K562 (cell line): ENCODE results near the gene BFSP1. TPM values are rescaled to one million over a fixed set of nuclear protein-coding genes. Genes with fewer than 3 reads are reported as not detected.

ENCODE experiments used
- ATAC-seq: fragments of 200-7000 bp; cut with Tn5 transposase; 3 replicates; pipeline ENCODE4 v1.9.1; 2020; ENCODE audit warnings: moderate library complexity
- BruUV-seq: library from RNA; stranded (reverse); fragments of 400-500 nt; replicated peaks from 2 replicates; lab custom pipeline; 2021; lab: Mats Ljungman, UMichigan
- CTCF ChIA-PET: fragments of 300-600 bp; formaldehyde crosslinking; extraction: SDS; loops from one replicate; lab custom pipeline; 2021; ENCODE audit warnings: low intra/inter-chr PET ratio; lab: Yijun Ruan, JAX
- POLR2A ChIA-PET: fragments of 300-600, 350-650 bp; sonication (Branson Sonifier 250); formaldehyde crosslinking; extraction: SDS; loops from one replicate; lab custom pipeline; 2021; ENCODE audit warnings: antibody characterized with exemption, inconsistent platforms; lab: Yijun Ruan, JAX
- DNase-seq, 4 experiments: peaks; one replicate each; pipeline versions ENCODE4 v3.0.0 to v3.0.0-alpha.2; 2011 to 2018; ENCODE audit warnings: low spot score in 3 of 4, mixed read lengths in 3 of 4; ENCODE audit errors: extremely low read depth in 1 of 4
- FAIRE-seq: peaks from 2 replicates; lab custom pipeline; 2011; peaks lifted over from hg19 to GRCh38; lab: Jason Lieb, UNC
- H2AFZ ChIP-seq: 2 replicates; pipeline ENCODE4 v1.6.0; 2011; ENCODE audit warnings: low read depth, low read length, control low read depth, inconsistent platforms
- H3K27ac ChIP-seq: fragments of 200-600 bp; 3 replicates; pipeline ENCODE4 v1.8.0; 2011; ENCODE audit warnings: low read depth, mild to moderate bottlenecking, control low read depth, inconsistent platforms, low read length, moderate library complexity, mixed read lengths; ENCODE audit errors: extremely low read depth
- H3K27me3 ChIP-seq, 2 experiments: fragments of 300-600 bp in 1 of 2; 2 replicates in 1 of 2; 3 replicates in 1 of 2; pipeline versions ENCODE4 v1.6.0 to v1.8.0; 2011; ENCODE audit warnings: inconsistent platforms in 2 of 2, low read length in 2 of 2, mild to moderate bottlenecking in 1 of 2, mixed read lengths in 1 of 2, moderate library complexity in 1 of 2; ENCODE audit not compliant: control insufficient read depth in 2 of 2, insufficient read depth in 2 of 2
- H3K36me3 ChIP-seq: fragments of 300-600 bp; 3 replicates; pipeline ENCODE4 v1.8.0; 2011; ENCODE audit warnings: mild to moderate bottlenecking, low read length, inconsistent platforms; ENCODE audit not compliant: control insufficient read depth, insufficient read depth
- H3K4me1 ChIP-seq, 2 experiments: fragments of 200-600 bp in 1 of 2; replicated peaks in 1 of 2; 2 replicates in 1 of 2; 3 replicates in 1 of 2; pipeline versions ENCODE4 v1.5.1 to v1.8.0; 2011; ENCODE audit warnings: inconsistent platforms in 2 of 2, low read length in 2 of 2, mild to moderate bottlenecking in 1 of 2, mixed read lengths in 1 of 2, moderate library complexity in 1 of 2; ENCODE audit not compliant: control insufficient read depth in 2 of 2, insufficient read depth in 2 of 2
- H3K4me2 ChIP-seq: 2 replicates; pipeline ENCODE4 v1.6.1; 2011; ENCODE audit warnings: low read length, control low read depth, inconsistent platforms, mixed read lengths; ENCODE audit not compliant: insufficient read depth
- H3K4me3 ChIP-seq: fragments of 200-600 bp; sonication (generic), shearing (Covaris generic); 2 replicates; pipeline ENCODE4 v1.5.1; 2016; ENCODE audit warnings: control low read depth, inconsistent platforms
- H3K79me2 ChIP-seq: fragments of 200-600 bp; 3 replicates; pipeline ENCODE4 v1.8.0; 2011; ENCODE audit warnings: low read length, inconsistent platforms; ENCODE audit not compliant: control insufficient read depth, insufficient read depth
- H3K9ac ChIP-seq, 2 experiments: 2 replicates each; pipeline versions ENCODE4 v1.6.0 to v1.6.1; 2011; ENCODE audit warnings: low read depth in 2 of 2, low read length in 2 of 2, control low read depth in 1 of 2, inconsistent platforms in 1 of 2, mild to moderate bottlenecking in 1 of 2, mixed read lengths in 1 of 2; ENCODE audit not compliant: insufficient read depth in 1 of 2
- H3K9me1 ChIP-seq: one replicate; pipeline ENCODE4 v1.6.0; 2011; ENCODE audit warnings: inconsistent platforms, mild to moderate bottlenecking, low read length, moderate library complexity; ENCODE audit not compliant: control insufficient read depth, insufficient read depth
- H3K9me3 ChIP-seq: replicated peaks from 2 replicates; pipeline ENCODE4 v1.5.1; 2011; ENCODE audit warnings: low read depth, low read length, inconsistent platforms; ENCODE audit not compliant: control insufficient read depth, insufficient read depth
- H4K20me1 ChIP-seq: replicated peaks from 2 replicates; pipeline ENCODE4 v1.6.1; 2011; ENCODE audit warnings: low read length, inconsistent platforms, mixed read lengths; ENCODE audit not compliant: control insufficient read depth, insufficient read depth
- ARHGAP35 ChIP-seq: fragments of 450-650 bp; IDR thresholded peaks from 2 replicates; pipeline ENCODE4 v1.6.1; 2018; ENCODE audit not compliant: partially characterized antibody
- CEBPG ChIP-seq, 3 experiments: fragments of 200-800 bp in 1 of 3; sonication (Bioruptor generic) in 1 of 3; sonication (generic) in 1 of 3; formaldehyde crosslinking in 1 of 3; IDR thresholded peaks in 2 of 3; conservative IDR thresholded peaks in 1 of 3; 2 replicates each; pipeline versions ENCODE4 v1.6.1 to v1.8.0; 2016 to 2022; ENCODE audit warnings: missing compliant biosample characterization in 2 of 3, missing genetic modification characterization in 2 of 3, mild to moderate bottlenecking in 1 of 3, missing genetic modification reagents in 1 of 3
- COPS2 ChIP-seq: fragments of 450-650 bp; conservative IDR thresholded peaks from 2 replicates; pipeline ENCODE4 v1.6.1; 2016; ENCODE audit warnings: mild to moderate bottlenecking, moderate library complexity
- EGR1 ChIP-seq: fragments of 450-650 bp; conservative IDR thresholded peaks from 2 replicates; pipeline ENCODE4 v1.6.1; 2017; ENCODE audit warnings: mild to moderate bottlenecking
- ESRRA ChIP-seq: fragments of 450-650 bp; IDR thresholded peaks from 2 replicates; pipeline ENCODE4 v1.6.1; 2014; ENCODE audit warnings: low read depth, mild to moderate bottlenecking, moderate library complexity, borderline replicate concordance
- HDAC8 ChIP-seq: fragments of 450-650 bp; IDR thresholded peaks from 2 replicates; pipeline ENCODE4 v1.6.1; 2016; ENCODE audit warnings: mild to moderate bottlenecking, missing genetic modification characterization, moderate library complexity, missing compliant biosample characterization
- HNRNPLL ChIP-seq: fragments of 200-400 bp; formaldehyde crosslinking; IDR thresholded peaks from 2 replicates; pipeline ENCODE4 v1.6.1; 2017; ENCODE audit warnings: low read length, low read depth, mild to moderate bottlenecking; ENCODE audit not compliant: poor library complexity, severe bottlenecking
- MED1 ChIP-seq: sonication (generic); formaldehyde crosslinking; IDR thresholded peaks from 2 replicates; pipeline ENCODE4 v1.8.1; 2023; ENCODE audit warnings: missing genetic modification reagents, borderline replicate concordance
- MTF1 ChIP-seq: fragments of 250-450 bp; sonication (Bioruptor Pico); IDR thresholded peaks from 2 replicates; pipeline ENCODE4 v1.9.0; 2021; ENCODE audit warnings: moderate library complexity, mild to moderate bottlenecking, inconsistent platforms, borderline replicate concordance
- NCOA4 ChIP-seq: fragments of 450-650 bp; IDR thresholded peaks from 2 replicates; pipeline ENCODE4 v1.6.1; 2018; ENCODE audit warnings: mild to moderate bottlenecking; ENCODE audit not compliant: partially characterized antibody
- PYGO2 ChIP-seq: fragments of 450-650 bp; IDR thresholded peaks from 2 replicates; pipeline ENCODE4 v1.6.1; 2016; ENCODE audit warnings: mild to moderate bottlenecking, missing genetic modification characterization, moderate library complexity, missing compliant biosample characterization
- SLC30A9 ChIP-seq: fragments of 250-450 bp; sonication (Bioruptor Pico); IDR thresholded peaks from 2 replicates; pipeline ENCODE4 v1.8.0; 2022; ENCODE audit warnings: mild to moderate bottlenecking, moderate library complexity
- ZNF583 ChIP-seq: fragments of 250-450 bp; sonication (Bioruptor Pico); IDR thresholded peaks from 2 replicates; pipeline ENCODE4 v1.4.0; 2020
- ZNF707 ChIP-seq: fragments of 250-450 bp; sonication (Bioruptor Pico); conservative IDR thresholded peaks from 2 replicates; pipeline ENCODE4 v1.8.0; 2022; ENCODE audit warnings: inconsistent platforms, mild to moderate bottlenecking, moderate library complexity
- WGBS: fragments of 100-300 bp; shearing (Covaris generic); methylation state at CpG from one replicate; pipeline ENCODE4 v1.1.6; 2016; ENCODE audit warnings: low coverage, mixed read lengths; ENCODE audit not compliant: insufficient coverage; ENCODE audit errors: missing lambda C conversion rate; 5-methylcytosine and 5-hydroxymethylcytosine counted together
- in situ Hi-C: fragments of 300-500 bp; cut with MboI; formaldehyde crosslinking; loops from 4 replicates; pipeline ENCODE4 v1.15.0; 2018; ENCODE audit warnings: inconsistent platforms, mixed read lengths
- intact Hi-C: fragments of 100-400 bp; cut with micrococcal nuclease; formaldehyde crosslinking; loops from 2 replicates; pipeline ENCODE4 v1.14.2; 2022
- polyA plus RNA-seq, 8 experiments: library from polyadenylated mRNA; depleted of rRNA in 4 of 8; stranded (reverse) in 5 of 8; unstranded in 3 of 8; fragments of >200 nt; fragmentation: Nextera tagmentation in 2 of 8; fragmentation: Illumina TruSeq in 1 of 8; extraction: Ambion mirVana in 2 of 8; extraction: Trizol in 1 of 8; gene quantifications; 2 replicates each; pipeline versions ENCODE4 v1.2.1 to v1.2.3, GENCODE V29; 2011 to 2014; ENCODE audit warnings: inconsistent platforms in 1 of 8, missing spikeins in 1 of 8
- total RNA-seq, 7 experiments: library from RNA; depleted of rRNA in 6 of 7; stranded (reverse); fragments of >200 nt in 6 of 7; fragmentation: Illumina TruSeq in 2 of 7; extraction: Trizol in 2 of 7; gene quantifications; 2 replicates each; pipeline versions ENCODE4 v1.2.1 to v1.2.3, GENCODE V29; 2011 to 2021; ENCODE audit warnings: low replicate concordance in 1 of 7
- TF ChIP-seq, protein P1 (sequence below): fragments of 450-650 bp; formaldehyde crosslinking; IDR thresholded peaks from 2 replicates; pipeline ENCODE4 v1.4.0; 2022; ENCODE audit warnings: missing genetic modification characterization

BFSP1 gene
- total and polyA plus RNA-seq, 9 of the 15 experiments (the other 6 are each of a cell fraction or from before 2014, with no cell fraction given) = 0.09 to 0.86 (median 0.40) TPM

DNA sequence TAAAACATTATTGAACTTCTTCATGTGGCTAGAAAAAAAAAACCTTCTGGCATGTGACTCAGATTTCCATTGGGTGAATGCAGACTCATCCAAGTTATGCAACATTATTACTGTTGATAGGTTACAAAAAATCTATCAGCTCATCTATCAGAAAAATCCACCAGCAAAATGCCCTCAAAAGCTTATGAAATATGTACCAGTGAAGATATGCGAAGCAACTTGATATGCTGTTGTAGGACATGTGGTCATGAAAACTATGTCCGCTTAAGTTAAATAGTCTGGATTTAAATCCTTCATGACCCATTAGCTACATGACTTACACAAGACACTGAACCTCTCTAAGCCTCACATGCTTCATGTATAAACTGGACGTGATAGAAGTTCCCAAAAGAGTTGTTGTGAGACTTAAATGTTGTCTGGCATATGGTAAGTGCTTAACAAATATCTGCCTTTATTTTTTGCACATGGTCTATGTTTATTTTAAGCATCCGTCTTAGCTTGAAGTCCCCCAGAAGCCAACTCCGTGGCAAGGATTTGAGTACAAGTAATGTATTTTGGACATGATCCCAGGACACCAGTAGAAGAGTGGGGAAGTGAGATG, 12.5 kb upstream of the BFSP1 start:
- DNase-seq = no peak
- no peak overlapping the region for H3K27ac ChIP-seq
- H3K9ac ChIP-seq = no peak overlapping the region
- no peaks in the 10 kb centered on the region for H3K4me1 ChIP-seq
- no peaks in the 10 kb centered on the region for H3K79me2 ChIP-seq
- intact Hi-C loops (no loop called here), in situ Hi-C loops (loop anchor here (5.0 kb wide), 1 partner anchor 69 kb away; no protein-coding TSS in a partner anchor)
- peaks cover 0 to 4% of the 10 kb centered on the region in 2 experiments; a peak in 2 of 5 replicates for H3K27me3 ChIP-seq
- H2AFZ ChIP-seq = no peak overlapping the region
- CTCF ChIA-PET = no interaction called here
- H3K36me3 ChIP-seq = no peaks in the 10 kb centered on the region
- H3K9me3 ChIP-seq = no peaks in the 10 kb centered on the region
- no peaks in the 10 kb centered on the region for H4K20me1 ChIP-seq
- H3K4me3 ChIP-seq = no peak overlapping the region
- POLR2A ChIA-PET = interaction anchor here (0.6 kb wide), 1 partner anchor 75 kb away, joined by 3 read pairs; no protein-coding TSS in a partner anchor
- BruUV-seq = no TSS peak
- H3K4me2 ChIP-seq = no peak overlapping the region
- no peaks in the 10 kb centered on the region for H3K9me1 ChIP-seq
- ATAC-seq = no peak
- WGBS = 38% methylated on average over 5 of the region's 5 CpGs
- TF ChIP-seq ESRRA = no peak
- no peak for TF ChIP-seq HNRNPLL
- no peak for TF ChIP-seq CEBPG (CRISPR knock-in tag; IDR thresholded peaks at IDR 0.05)
- TF ChIP-seq CEBPG (tag; conservative IDR thresholded peaks at IDR 0.05 in 1 of 2, IDR thresholded peaks at IDR 0.05 in 1 of 2) = peak in 1 of 2 experiments; percentile 30; a peak in 1 of 4 replicates
- no peak for FAIRE-seq

DNA sequence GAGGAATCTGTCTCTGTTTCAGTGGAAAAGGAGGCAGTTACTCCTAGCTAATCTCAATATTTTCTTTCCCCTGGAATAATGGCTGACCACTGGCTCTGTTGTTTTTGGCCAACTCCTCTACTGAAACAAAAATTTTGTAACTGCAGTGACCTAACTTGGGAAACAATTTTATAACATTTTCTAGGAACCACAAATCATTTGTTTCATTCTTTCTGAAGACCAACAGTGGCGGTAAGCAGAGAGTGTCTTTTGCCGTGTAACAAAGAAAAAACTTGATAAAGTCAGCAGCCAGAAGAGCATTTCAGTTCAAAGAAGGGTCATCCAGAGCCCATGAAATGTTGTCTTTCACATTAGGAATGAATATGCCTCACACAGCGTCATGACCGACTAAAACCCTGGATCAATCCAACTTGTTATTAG, 11.8 kb upstream of the BFSP1 start:
- intact Hi-C loops = no loop called here
- FAIRE-seq = no peak
- Histone ChIP-seq H3K9me3 (no peaks in the 10 kb centered on the region), H3K27ac (no peak overlapping the region), H3K4me3 (no peak overlapping the region), H2AFZ (no peak overlapping the region), H3K36me3 (no peaks in the 10 kb centered on the region), H3K79me2 (no peaks in the 10 kb centered on the region), H3K27me3 (peaks cover 0 to 4% of the 10 kb centered on the region in 2 experiments; a peak in 2 of 5 replicates), H3K4me2 (no peak overlapping the region), H4K20me1 (no peaks in the 10 kb centered on the region), H3K9ac (no peak overlapping the region), H3K4me1 (no peaks in the 10 kb centered on the region), H3K9me1 (no peaks in the 10 kb centered on the region)
- no peak for DNase-seq
- ChIA-PET CTCF (no interaction called here), POLR2A (no interaction called here)
- ATAC-seq = no peak
- TF ChIP-seq NCOA4 (no peak), EGR1 (no peak), ARHGAP35 (no peak), MED1 (CRISPR knock-in tag) (no peak), ZNF707 (no peak), ZNF583 (no peak), MTF1 (no peak), COPS2 (no peak), PYGO2 (tag) (no peak), HDAC8 (no peak), CEBPG (CRISPR knock-in tag; IDR thresholded peaks at IDR 0.05) (no peak), CEBPG (tag; conservative IDR thresholded peaks at IDR 0.05 in 1 of 2, IDR thresholded peaks at IDR 0.05 in 1 of 2) (no peak), SLC30A9 (CRISPR knock-in tag) (no peak)
- TF ChIP-seq, protein P1, sequence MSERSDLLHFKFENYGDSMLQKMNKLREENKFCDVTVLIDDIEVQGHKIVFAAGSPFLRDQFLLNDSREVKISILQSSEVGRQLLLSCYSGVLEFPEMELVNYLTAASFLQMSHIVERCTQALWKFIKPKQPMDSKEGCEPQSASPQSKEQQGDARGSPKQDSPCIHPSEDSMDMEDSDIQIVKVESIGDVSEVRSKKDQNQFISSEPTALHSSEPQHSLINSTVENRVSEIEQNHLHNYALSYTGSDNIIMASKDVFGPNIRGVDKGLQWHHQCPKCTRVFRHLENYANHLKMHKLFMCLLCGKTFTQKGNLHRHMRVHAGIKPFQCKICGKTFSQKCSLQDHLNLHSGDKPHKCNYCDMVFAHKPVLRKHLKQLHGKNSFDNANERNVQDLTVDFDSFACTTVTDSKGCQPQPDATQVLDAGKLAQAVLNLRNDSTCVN (CRISPR knock-in tag) = no peak
- BruUV-seq = no TSS peak
- WGBS = 18% methylated on average over 4 of the region's 4 CpGs
- in situ Hi-C loops = loop anchor here (5.0 kb wide), 1 partner anchor 69 kb away; no protein-coding TSS in a partner anchor
